Measurements from ENCODE around the gene ATOX1. TPM values are rescaled to one million over a fixed set of nuclear protein-coding genes. Genes with fewer than 3 reads are reported as not detected.

Gene ATOX1
- total and polyA plus RNA-seq, 2 of the 8 experiments (the other 6 are each of a cell fraction or from before 2014, with no cell fraction given) = 79.9 to 232 TPM

DNA sequence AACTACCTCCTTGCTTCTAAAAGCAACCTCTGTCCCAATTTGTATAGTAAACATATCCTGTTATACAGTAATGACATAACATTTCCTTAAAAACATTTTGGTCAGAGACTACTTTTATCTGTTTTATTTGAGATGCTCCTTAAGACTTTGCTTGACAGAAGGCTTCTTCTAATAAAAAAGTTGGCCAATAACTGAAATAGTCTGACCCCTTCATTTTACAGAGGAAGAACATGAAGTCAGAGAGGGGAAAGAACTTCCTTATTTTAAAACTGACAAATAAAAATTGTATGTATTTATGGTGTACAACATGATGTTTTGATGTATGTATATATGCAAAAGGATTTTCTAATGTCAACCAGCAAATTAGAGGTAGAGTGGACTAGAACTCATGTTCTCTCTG is 35.9 kb downstream of the ATOX1 start:
- H3K27ac ChIP-seq (ENCODE audit: low read depth, low read length) = no peak overlapping the region
- H4K5ac ChIP-seq (ENCODE audit: insufficient read length, low read depth, low read length) = no peak overlapping the region
- H2BK20ac ChIP-seq (ENCODE audit: low read length) = no peak overlapping the region
- CTCF ChIA-PET (ENCODE audit: partially characterized antibody) = interaction anchor here (0.8 to 11.6 kb wide), 10 partner anchors 15 to 275 kb away, joined by 3 to 198 read pairs (median 6); partner anchors contain the start of gene SLC36A1
- no peak overlapping the region for H3K23ac ChIP-seq (ENCODE audit: insufficient read length)
- no peak overlapping the region for H3K4me2 ChIP-seq (ENCODE audit: insufficient read depth in 1 of 2, low read depth in 2 of 2, low read length in 2 of 2)
- no peaks in the 10 kb centered on the region for H3K23me2 ChIP-seq (ENCODE audit: low read depth, low read length)
- H3K79me2 ChIP-seq (ENCODE audit: control insufficient read depth in 1 of 2, insufficient read depth in 2 of 2, low read length in 2 of 2) = no peaks in the 10 kb centered on the region
- H2BK12ac ChIP-seq (ENCODE audit: low read depth, low read length) = no peak overlapping the region
- H2BK5ac ChIP-seq (ENCODE audit: low read depth, low read length) = no peak overlapping the region
- no peak overlapping the region for H3K4ac ChIP-seq (replicated peaks; ENCODE audit: insufficient read length, low read depth, low read length)
- no peak overlapping the region for H3K56ac ChIP-seq (replicated peaks; ENCODE audit: insufficient read length, low read depth, low read length)
- H3K79me1 ChIP-seq (ENCODE audit: low read depth, low read length) = no peaks in the 10 kb centered on the region
- H3K4me3 ChIP-seq (ENCODE audit: extremely low read depth in 1 of 4, insufficient read depth in 2 of 4, low read depth in 3 of 4, low read length in 4 of 4) = no peak overlapping the region
- no peak overlapping the region for H2AK5ac ChIP-seq (ENCODE audit: low read depth, low read length)
- no peak overlapping the region for H4K8ac ChIP-seq (ENCODE audit: extremely low read depth, insufficient read depth, low read length)
- no peaks in the 10 kb centered on the region for H3K27me3 ChIP-seq (replicated peaks in 1 of 4; ENCODE audit: control insufficient read depth in 3 of 4, extremely low read depth in 1 of 4, insufficient read depth in 3 of 4, low read length in 3 of 4)
- H3K9ac ChIP-seq (replicated peaks in 1 of 4; ENCODE audit: extremely low read depth in 1 of 4, low read depth in 3 of 4, low read length in 3 of 4) = no peak overlapping the region
- FAIRE-seq = no peak
- no peaks in the 10 kb centered on the region for H3K9me3 ChIP-seq (ENCODE audit: insufficient read depth in 2 of 2, low read depth in 1 of 2, low read length in 1 of 2)
- no peak for DNase-seq (ENCODE audit: low read depth in 1 of 2, low spot score in 2 of 2)
- no peak overlapping the region for H2BK15ac ChIP-seq (ENCODE audit: low read length)
- H4K91ac ChIP-seq (replicated peaks; ENCODE audit: insufficient read length, low read length) = no peak overlapping the region
- no peak overlapping the region for H2AFZ ChIP-seq (ENCODE audit: low read length)
- POLR2A ChIA-PET (ENCODE audit: partially characterized antibody) = interaction anchor here (1.0 kb wide), 1 partner anchor 38 kb away, joined by 3 read pairs; no protein-coding TSS in a partner anchor
- peaks cover 0 to 10% (median 6%) of the 10 kb centered on the region in 4 experiments; a peak in 4 of 7 replicates for H3K4me1 ChIP-seq (replicated peaks in 1 of 4; ENCODE audit: control insufficient read depth in 3 of 4, insufficient read depth in 4 of 4, low read length in 3 of 4)
- H2BK120ac ChIP-seq (replicated peaks; ENCODE audit: low read depth, low read length) = no peak overlapping the region
- H3K36me3 ChIP-seq (ENCODE audit: control insufficient read depth in 2 of 4, insufficient read depth in 4 of 4, low read length in 3 of 4) = no peaks in the 10 kb centered on the region
- H3K14ac ChIP-seq (ENCODE audit: insufficient read length) = no peak overlapping the region
- H3K18ac ChIP-seq (ENCODE audit: extremely low read depth, low read length) = no peak overlapping the region
- no peaks in the 10 kb centered on the region for H4K20me1 ChIP-seq (replicated peaks in 1 of 2; ENCODE audit: control insufficient read depth in 1 of 2, insufficient read depth in 2 of 2, low read length in 2 of 2)
- TF ChIP-seq TAF7 (optimal IDR thresholded peaks at IDR 0.05; ENCODE audit: borderline replicate concordance, low read depth, low read length) (no peak), FOSL1 (IDR thresholded peaks at IDR 0.05; ENCODE audit: insufficient read depth, low read depth, low read length) (no peak), BRCA1 (IDR thresholded peaks at IDR 0.05; ENCODE audit: low read depth, low read length) (no peak), SP2 (IDR thresholded peaks at IDR 0.05; ENCODE audit: low read length) (no peak), CBX8 (IDR thresholded peaks at IDR 0.05; ENCODE audit: borderline replicate concordance, low read depth, low read length) (no peak), CBX5 (IDR thresholded peaks at IDR 0.05; ENCODE audit: low read depth, low read length) (no peak), ZNF274 (IDR thresholded peaks at IDR 0.05; ENCODE audit: borderline replicate concordance, extremely low read depth, low read length) (no peak), SIN3A (conservative IDR thresholded peaks at IDR 0.05 in 1 of 2, IDR thresholded peaks at IDR 0.05 in 1 of 2; ENCODE audit: low read depth in 1 of 2, low read length in 2 of 2) (no peak), BCL11A (IDR thresholded peaks at IDR 0.05; ENCODE audit: low read depth in 2 of 2, low read length in 2 of 2) (no peak), POLR2A (IDR thresholded peaks at IDR 0.05; ENCODE audit: control extremely low read depth in 1 of 2, low read depth in 2 of 2, low read length in 2 of 2) (no peak), CHD2 (IDR thresholded peaks at IDR 0.05; ENCODE audit: low read length) (no peak), HDAC2 (IDR thresholded peaks at IDR 0.05; ENCODE audit: borderline replicate concordance in 1 of 2, low read depth in 2 of 2, low read length in 2 of 2) (no peak)
- TF ChIP-seq, protein P1, sequence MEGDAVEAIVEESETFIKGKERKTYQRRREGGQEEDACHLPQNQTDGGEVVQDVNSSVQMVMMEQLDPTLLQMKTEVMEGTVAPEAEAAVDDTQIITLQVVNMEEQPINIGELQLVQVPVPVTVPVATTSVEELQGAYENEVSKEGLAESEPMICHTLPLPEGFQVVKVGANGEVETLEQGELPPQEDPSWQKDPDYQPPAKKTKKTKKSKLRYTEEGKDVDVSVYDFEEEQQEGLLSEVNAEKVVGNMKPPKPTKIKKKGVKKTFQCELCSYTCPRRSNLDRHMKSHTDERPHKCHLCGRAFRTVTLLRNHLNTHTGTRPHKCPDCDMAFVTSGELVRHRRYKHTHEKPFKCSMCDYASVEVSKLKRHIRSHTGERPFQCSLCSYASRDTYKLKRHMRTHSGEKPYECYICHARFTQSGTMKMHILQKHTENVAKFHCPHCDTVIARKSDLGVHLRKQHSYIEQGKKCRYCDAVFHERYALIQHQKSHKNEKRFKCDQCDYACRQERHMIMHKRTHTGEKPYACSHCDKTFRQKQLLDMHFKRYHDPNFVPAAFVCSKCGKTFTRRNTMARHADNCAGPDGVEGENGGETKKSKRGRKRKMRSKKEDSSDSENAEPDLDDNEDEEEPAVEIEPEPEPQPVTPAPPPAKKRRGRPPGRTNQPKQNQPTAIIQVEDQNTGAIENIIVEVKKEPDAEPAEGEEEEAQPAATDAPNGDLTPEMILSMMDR (IDR thresholded peaks at IDR 0.05; ENCODE audit: control extremely low read depth in 1 of 3, insufficient read depth in 1 of 3, low read depth in 1 of 3, low read length in 3 of 3) = no peak

Data from H1 (cell line).